22Rv1 (cell line): Measurements from ENCODE around the gene FBXO15.

Experiments used
- H3K27ac ChIP-seq: fragments of 450-650 bp; 2 replicates; pipeline ENCODE4 v1.5.1; 2017
- ZFX ChIP-seq: fragments of 450-650 bp; IDR thresholded peaks from 2 replicates; pipeline ENCODE4 v1.6.1; 2017; ENCODE audit warnings: antibody characterized with exemption, borderline replicate concordance
- TF ChIP-seq, protein P1 (sequence below): fragments of 450-650 bp; IDR thresholded peaks from 2 replicates; pipeline ENCODE4 v1.5.1; 2017; ENCODE audit warnings: mild to moderate bottlenecking

The FBXO15 gene

DNA sequence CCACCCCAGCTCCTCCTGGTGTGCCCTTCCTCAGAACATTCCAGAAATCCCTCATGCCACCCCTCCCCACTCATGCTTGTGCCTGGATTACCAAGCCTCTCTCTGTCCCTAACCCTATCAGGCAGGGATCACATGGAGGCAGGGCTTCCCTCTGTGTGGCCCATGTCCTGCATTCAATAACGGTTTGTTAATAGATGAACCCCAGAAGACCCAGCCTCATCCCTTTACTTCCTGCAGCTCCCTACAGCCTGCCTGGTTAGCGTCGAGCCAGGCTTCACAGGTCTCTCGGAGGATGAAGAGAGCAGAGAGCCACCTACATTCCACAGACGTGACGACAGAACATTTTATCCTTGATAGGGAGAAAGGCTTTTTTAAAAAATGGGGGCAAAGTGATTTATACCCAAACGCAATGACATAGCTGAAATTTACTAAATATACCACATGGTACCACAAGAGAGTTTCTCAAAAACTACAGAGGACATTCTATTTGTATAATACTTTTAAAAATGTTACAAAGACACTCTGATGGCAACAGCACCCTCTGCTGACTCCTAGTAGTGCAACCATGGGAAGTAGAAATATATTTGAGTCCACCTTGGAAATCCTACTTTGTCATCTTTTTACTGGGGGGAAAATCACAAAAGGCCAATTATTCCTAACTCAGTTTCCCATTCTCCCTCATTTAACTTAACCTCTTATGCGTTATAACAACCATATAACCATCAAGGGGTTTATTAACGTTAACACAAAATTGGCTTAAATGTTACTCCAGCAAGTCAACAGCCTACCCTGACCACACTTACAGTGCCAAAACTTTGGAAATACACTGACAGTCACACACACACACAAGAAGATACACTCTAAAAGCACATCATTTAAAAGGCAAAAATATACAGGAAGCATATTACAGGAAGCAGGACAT lies 30.7 kb downstream of the FBXO15 start:
- H3K27ac ChIP-seq: no peak overlapping the region
- TF ChIP-seq, protein P1, sequence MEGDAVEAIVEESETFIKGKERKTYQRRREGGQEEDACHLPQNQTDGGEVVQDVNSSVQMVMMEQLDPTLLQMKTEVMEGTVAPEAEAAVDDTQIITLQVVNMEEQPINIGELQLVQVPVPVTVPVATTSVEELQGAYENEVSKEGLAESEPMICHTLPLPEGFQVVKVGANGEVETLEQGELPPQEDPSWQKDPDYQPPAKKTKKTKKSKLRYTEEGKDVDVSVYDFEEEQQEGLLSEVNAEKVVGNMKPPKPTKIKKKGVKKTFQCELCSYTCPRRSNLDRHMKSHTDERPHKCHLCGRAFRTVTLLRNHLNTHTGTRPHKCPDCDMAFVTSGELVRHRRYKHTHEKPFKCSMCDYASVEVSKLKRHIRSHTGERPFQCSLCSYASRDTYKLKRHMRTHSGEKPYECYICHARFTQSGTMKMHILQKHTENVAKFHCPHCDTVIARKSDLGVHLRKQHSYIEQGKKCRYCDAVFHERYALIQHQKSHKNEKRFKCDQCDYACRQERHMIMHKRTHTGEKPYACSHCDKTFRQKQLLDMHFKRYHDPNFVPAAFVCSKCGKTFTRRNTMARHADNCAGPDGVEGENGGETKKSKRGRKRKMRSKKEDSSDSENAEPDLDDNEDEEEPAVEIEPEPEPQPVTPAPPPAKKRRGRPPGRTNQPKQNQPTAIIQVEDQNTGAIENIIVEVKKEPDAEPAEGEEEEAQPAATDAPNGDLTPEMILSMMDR: peak; percentile 81
- no peak for TF ChIP-seq ZFX

DNA sequence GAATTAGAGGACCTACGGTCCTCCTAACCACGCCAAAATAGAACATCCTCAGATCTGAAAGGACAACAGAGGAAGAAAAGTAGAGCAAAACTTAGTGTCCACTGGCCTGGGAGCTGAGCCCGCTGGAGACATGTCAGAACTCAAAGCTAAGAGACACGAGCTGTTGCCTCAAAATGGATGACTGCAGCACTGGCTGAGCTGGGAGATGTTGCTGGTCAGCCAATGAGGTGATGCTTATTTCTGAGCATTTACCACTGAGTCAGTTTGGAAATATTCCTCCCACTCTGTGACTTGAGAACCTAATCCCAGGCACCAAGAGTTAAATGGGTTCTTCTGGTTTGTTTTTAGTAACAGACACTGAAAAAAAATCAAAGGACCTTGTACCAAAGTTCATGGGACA lies 32.6 kb downstream of the FBXO15 start:
- no peak for TF ChIP-seq ZFX
- TF ChIP-seq, protein P1: no peak
- H3K27ac ChIP-seq: no peak overlapping the region

DNA sequence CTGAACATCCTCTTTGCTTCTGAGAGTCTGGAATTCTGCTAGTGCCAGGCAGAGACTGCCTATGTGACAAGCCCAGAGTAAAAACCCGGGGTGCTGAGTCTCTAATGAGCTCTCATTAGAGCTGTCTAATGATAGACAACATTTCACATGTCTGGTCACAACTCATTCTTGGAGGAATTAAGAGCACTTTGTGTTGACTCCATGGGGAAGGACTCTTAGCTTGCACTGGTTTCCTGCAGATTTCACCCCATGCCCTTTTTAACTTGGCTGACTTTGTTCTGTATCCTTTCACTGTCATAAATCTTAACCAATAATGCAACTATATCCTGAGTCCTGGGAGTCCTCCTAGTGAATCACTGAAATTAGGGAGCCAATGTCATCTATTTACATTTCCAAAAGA lies 33.5 kb downstream of the FBXO15 start:
- H3K27ac ChIP-seq: no peak overlapping the region
- TF ChIP-seq ZFX: no peak
- TF ChIP-seq, protein P1: no peak

DNA sequence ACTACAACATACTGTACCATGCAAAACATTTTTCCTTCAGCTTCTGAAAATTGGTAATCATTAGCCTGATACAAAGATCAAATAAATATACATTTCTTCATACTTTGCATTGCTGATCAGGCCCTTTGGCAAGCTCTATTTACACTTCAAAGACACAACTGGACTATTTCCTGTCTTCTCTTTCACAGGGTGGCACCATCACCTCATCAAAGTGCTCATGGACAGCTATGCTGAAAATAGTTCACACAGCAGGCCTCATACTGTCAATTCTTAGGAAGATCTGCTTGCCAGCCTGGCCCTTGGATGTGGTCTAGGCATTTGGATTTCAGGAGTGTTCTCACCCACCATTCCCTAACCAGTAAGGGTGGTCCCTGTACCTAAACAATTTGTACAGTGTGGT lies 33.9 kb downstream of the FBXO15 start:
- TF ChIP-seq, protein P1: no peak
- no peak for TF ChIP-seq ZFX
- H3K27ac ChIP-seq: no peak overlapping the region

DNA sequence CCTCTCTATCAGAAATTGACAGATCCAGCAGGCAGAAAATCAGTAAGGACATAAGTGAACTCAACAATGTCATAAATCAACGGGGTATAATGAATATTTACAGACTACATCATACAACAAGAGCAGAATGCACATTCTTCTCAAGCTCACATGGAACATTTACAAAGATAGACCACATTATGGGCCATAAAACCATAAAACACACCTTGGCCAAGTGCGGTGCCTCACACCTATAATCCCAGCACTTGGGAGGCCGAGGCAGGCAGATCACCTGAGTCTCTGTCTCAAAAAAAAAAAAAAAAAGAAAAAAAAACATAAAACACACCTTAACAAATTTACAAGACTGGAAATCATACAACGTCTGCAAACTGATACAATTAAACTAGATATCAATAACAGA lies 36.7 kb downstream of the FBXO15 start:
- TF ChIP-seq ZFX: no peak
- TF ChIP-seq, protein P1: no peak
- H3K27ac ChIP-seq: no peak overlapping the region

DNA sequence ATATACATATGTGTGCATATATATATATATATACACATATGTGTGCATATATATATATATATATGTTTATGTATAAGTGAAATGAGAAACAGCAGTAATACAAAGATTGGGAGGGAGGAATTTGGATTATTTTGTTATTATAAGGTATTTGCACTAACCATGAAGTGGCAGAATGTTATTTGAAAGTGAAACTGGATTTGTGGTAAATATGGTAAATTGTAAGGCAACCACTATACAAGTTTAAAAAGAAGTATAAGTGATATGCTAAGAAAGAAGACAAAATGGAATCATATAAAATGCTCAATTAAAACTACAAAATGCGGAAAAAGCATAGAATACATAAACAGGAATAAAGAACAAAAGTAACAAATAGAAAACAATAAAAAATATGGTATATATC lies 37.5 kb downstream of the FBXO15 start:
- no peak for TF ChIP-seq ZFX
- TF ChIP-seq, protein P1: no peak
- no peak overlapping the region for H3K27ac ChIP-seq

DNA sequence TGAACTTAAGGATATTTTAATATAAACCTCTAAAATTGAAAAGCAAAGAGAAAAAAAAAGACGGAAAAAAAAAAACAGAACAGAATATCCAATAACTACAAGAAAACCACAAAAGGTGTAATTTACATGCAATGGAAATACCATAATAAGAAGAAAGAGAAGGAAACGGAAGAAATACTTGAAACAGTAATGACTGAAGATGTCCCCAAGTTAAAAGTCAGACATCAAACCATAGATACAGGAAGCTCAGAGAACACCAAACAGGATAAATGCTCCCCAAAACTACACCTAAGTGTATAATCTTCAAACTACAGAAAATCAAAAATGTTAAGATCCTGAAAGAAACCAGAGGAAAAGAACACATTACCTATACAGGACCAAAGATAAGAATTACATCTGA lies 39.2 kb downstream of the FBXO15 start:
- TF ChIP-seq ZFX: no peak
- TF ChIP-seq, protein P1: no peak
- H3K27ac ChIP-seq: no peak overlapping the region
